Measurements from ENCODE around the gene ST8SIA5.

Gene ST8SIA5

GRCh38 chr18:46731316-46731715 lies 25.5 kb downstream of the ST8SIA5 start:
- TF ChIP-seq CTCF (conservative IDR thresholded peaks at IDR 0.05): no peak
- H3K27ac ChIP-seq: no peak overlapping the region

- H3K27ac ChIP-seq: no peak overlapping the region
- no peak for TF ChIP-seq CTCF (conservative IDR thresholded peaks at IDR 0.05)
Measured at GRCh38 chr18:46728219-46728930, 28.5 kb downstream of the ST8SIA5 start.

GRCh38 chr18:46727177-46727576 lies 29.7 kb downstream of the ST8SIA5 start:
- TF ChIP-seq CTCF (conservative IDR thresholded peaks at IDR 0.05): no peak
- H3K27ac ChIP-seq: no peak overlapping the region

- H3K27ac ChIP-seq: no peak overlapping the region
- no peak for TF ChIP-seq CTCF (conservative IDR thresholded peaks at IDR 0.05)
Measured at GRCh38 chr18:46725310-46725709, 31.5 kb downstream of the ST8SIA5 start.

GRCh38 chr18:46723856-46724415 lies 32.9 kb downstream of the ST8SIA5 start:
- TF ChIP-seq CTCF (conservative IDR thresholded peaks at IDR 0.05): no peak
- no peak overlapping the region for H3K27ac ChIP-seq

GRCh38 chr18:46722051-46722450 lies 34.8 kb downstream of the ST8SIA5 start:
- no peak for TF ChIP-seq CTCF (conservative IDR thresholded peaks at IDR 0.05)
- no peak overlapping the region for H3K27ac ChIP-seq

GRCh38 chr18:46721331-46721730 lies 35.5 kb downstream of the ST8SIA5 start:
- no peak overlapping the region for H3K27ac ChIP-seq
- no peak for TF ChIP-seq CTCF (conservative IDR thresholded peaks at IDR 0.05)
